Mesothelial cell of epicardium (in vitro differentiated cells): ENCODE data around the gene IGSF5. TPM values are rescaled to one million over a fixed set of nuclear protein-coding genes. Genes with fewer than 3 reads are reported as not detected.

ENCODE experiments used
- DNase-seq, 2 experiments: peaks; one replicate each; pipeline ENCODE4 v3.0.0; 2021; ENCODE audit warnings: low spot score in 2 of 2; ENCODE audit not compliant: unreplicated experiment in 2 of 2
- H3K27ac Mint-ChIP-seq: 2 replicates; pipeline ENCODE4 v1.8.0; 2021; ENCODE audit warnings: mixed read lengths
- H3K27me3 Mint-ChIP-seq: 2 replicates; pipeline ENCODE4 v1.8.0; 2021; ENCODE audit warnings: low read depth, mixed read lengths
- H3K36me3 Mint-ChIP-seq: 2 replicates; pipeline ENCODE4 v1.8.0; 2021; ENCODE audit warnings: mixed read lengths
- H3K4me1 Mint-ChIP-seq: 2 replicates; pipeline ENCODE4 v1.8.0; 2021; ENCODE audit warnings: mixed read lengths
- H3K4me3 Mint-ChIP-seq: 2 replicates; pipeline ENCODE4 v1.8.0; 2021; ENCODE audit warnings: mild to moderate bottlenecking, moderate library complexity, mixed read lengths
- H3K9me3 Mint-ChIP-seq: 2 replicates; pipeline ENCODE4 v1.8.0; 2021; ENCODE audit warnings: mixed read lengths
- total RNA-seq: library from RNA; stranded (reverse); gene quantifications from 3 replicates; pipeline ENCODE4 v1.2.1, GENCODE V29; 2021
- TF ChIP-seq, protein P1 (sequence below): fragments of 200-600 bp; sonication (generic); IDR thresholded peaks from one replicate; pipeline ENCODE4 v1.5.0; 2021; ENCODE audit warnings: antibody characterized with exemption; ENCODE audit not compliant: unreplicated experiment

The IGSF5 gene
- total RNA-seq, 1 donor from 2014 or later, result 2.2 TPM

DNA sequence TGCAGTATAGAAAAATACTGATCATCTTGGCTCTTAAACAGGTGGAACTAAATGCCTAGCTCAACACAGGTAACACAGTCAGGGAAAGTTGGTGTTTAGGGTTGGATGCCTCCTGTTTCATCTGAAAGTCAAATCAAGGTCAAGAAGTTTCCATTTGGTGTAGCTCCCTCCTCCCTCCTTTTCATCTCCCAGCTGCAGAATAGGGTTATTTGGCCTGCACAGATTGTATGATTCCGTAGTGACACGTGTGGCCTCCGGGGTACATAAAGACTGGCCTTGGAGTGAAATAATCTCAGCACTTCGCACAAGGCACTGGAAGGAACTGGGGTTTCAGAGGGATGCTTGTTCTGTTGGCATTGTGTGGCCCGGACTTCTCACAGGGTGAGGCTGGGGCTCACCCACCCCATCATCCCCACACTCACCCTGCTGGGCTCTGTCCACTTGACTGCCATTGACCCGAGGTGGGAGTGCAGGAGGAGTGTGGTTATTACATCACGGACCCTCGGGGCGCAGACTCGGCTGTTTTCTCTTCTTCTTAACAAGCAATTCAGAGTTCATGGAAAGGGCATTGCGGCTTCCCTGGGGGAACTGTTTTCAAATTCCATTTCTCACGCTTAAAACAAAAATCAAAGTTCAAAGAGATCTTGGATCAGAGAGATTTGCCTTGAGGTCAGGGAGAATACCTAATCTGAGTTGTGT is 18.4 kb downstream of the IGSF5 start:
- Mint-ChIP-seq H3K36me3 (peaks cover 20% of the 10 kb centered on the region), H3K4me1 (peaks cover 42% of the 10 kb centered on the region), H3K27ac (peak overlapping the region; percentile 97), H3K9me3 (peaks cover 34% of the 10 kb centered on the region), H3K27me3 (no peaks in the 10 kb centered on the region), H3K4me3 (peak overlapping the region; percentile 22)
- DNase-seq, result no peak
- TF ChIP-seq, protein P1, sequence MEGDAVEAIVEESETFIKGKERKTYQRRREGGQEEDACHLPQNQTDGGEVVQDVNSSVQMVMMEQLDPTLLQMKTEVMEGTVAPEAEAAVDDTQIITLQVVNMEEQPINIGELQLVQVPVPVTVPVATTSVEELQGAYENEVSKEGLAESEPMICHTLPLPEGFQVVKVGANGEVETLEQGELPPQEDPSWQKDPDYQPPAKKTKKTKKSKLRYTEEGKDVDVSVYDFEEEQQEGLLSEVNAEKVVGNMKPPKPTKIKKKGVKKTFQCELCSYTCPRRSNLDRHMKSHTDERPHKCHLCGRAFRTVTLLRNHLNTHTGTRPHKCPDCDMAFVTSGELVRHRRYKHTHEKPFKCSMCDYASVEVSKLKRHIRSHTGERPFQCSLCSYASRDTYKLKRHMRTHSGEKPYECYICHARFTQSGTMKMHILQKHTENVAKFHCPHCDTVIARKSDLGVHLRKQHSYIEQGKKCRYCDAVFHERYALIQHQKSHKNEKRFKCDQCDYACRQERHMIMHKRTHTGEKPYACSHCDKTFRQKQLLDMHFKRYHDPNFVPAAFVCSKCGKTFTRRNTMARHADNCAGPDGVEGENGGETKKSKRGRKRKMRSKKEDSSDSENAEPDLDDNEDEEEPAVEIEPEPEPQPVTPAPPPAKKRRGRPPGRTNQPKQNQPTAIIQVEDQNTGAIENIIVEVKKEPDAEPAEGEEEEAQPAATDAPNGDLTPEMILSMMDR, result no peak

DNA sequence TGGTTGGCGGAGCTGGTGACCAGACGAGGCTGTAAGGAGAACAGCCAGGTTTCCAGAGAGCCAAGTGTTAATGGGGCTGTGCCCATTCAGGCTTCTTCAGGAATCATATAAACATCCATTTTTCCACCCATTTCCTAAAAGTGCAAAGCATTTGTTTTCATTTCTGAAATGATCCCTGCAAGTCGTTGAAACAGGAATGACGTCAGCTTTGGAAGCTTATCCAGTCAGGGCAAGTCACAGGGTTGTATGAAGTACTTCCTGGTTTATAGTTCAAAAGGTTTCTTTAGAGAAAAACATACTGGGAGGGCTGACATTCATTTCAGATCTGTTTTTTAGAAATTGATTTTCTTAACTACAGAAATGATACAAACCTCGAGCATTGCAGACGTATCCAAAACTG is 29.2 kb downstream of the IGSF5 start:
- Mint-ChIP-seq H3K4me1 (peaks cover 61% of the 10 kb centered on the region), H3K9me3 (peaks cover under 1% of the 10 kb centered on the region), H3K27me3 (no peaks in the 10 kb centered on the region), H3K27ac (peak overlapping the region; percentile 95), H3K36me3 (peaks cover 4% of the 10 kb centered on the region), H3K4me3 (no peak overlapping the region)
- TF ChIP-seq, protein P1, result no peak
- no peak for DNase-seq

DNA sequence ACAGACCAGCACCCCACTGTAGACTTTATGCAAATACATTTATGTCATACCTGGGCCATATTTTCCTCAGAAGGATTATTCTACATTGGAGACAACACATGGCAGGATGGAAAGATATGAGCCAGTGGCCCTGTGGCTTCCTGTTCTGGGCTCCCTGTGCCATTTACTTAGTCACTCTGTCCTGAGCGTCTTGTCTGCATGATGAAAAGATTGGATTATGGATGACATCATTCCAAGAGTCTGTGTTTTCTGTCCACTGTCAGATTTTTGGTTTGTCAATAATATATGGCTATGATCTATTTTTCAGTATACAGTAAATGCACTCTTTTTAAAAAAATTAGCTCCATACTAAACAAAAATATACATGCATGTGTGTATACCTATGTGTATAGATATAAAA is 30.8 kb downstream of the IGSF5 start:
- H3K36me3 Mint-ChIP-seq, result peaks cover 9% of the 10 kb centered on the region
- TF ChIP-seq, protein P1, result no peak
- no peak overlapping the region for H3K4me3 Mint-ChIP-seq
- DNase-seq, result no peak
- H3K4me1 Mint-ChIP-seq, result peaks cover 50% of the 10 kb centered on the region
- peak overlapping the region; percentile 47 for H3K27ac Mint-ChIP-seq
- no peaks in the 10 kb centered on the region for H3K27me3 Mint-ChIP-seq
- peaks cover 6% of the 10 kb centered on the region for H3K9me3 Mint-ChIP-seq

DNA sequence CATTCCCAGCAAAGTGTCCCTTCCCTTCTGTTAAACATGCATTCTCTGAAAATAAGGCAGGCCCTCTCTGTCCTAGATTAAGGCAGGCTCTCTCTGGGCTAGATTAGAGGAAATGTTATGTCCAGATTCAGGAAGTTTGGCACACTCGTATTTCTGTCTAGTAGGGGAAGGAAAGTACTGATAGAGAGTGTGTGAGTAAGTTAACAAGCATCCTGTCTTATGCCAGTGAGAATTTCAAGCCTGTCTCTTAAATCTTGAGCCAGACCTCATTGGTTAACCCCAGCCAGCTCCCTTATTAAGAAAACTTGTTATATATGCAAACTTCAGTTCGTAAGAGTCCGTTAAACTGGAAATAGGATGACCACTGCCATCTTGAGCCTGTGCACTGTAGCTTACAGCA is 31.6 kb downstream of the IGSF5 start:
- peaks cover 6% of the 10 kb centered on the region for H3K9me3 Mint-ChIP-seq
- H3K36me3 Mint-ChIP-seq, result peaks cover 9% of the 10 kb centered on the region
- DNase-seq, result no peak
- H3K27me3 Mint-ChIP-seq, result no peaks in the 10 kb centered on the region
- no peak overlapping the region for H3K4me3 Mint-ChIP-seq
- peak overlapping the region; percentile 63 for H3K27ac Mint-ChIP-seq
- peaks cover 44% of the 10 kb centered on the region for H3K4me1 Mint-ChIP-seq
- TF ChIP-seq, protein P1, result no peak

DNA sequence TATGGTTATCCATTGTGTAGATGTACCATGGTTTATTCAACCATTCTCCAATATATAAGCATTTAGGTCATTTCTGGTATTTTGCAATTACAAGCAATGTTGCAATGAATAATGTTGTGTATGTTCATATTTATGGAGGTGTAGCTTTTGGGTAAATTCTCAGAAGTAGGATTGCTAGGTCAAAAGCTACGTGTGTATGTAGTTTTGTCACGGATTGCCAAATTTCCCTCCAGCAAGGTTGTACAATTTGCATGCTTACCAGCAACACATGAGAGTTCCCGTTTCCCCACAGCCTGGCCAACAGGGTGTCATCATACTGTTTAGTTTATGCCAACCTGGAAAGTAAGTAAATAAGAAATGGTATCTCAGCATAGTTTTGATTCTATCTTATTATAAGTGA is 36.3 kb downstream of the IGSF5 start:
- TF ChIP-seq, protein P1, result no peak
- no peaks in the 10 kb centered on the region for H3K27me3 Mint-ChIP-seq
- H3K27ac Mint-ChIP-seq, result no peak overlapping the region
- DNase-seq, result no peak
- H3K36me3 Mint-ChIP-seq, result peaks cover 26% of the 10 kb centered on the region
- no peak overlapping the region for H3K4me3 Mint-ChIP-seq
- H3K4me1 Mint-ChIP-seq, result peaks cover 5% of the 10 kb centered on the region
- H3K9me3 Mint-ChIP-seq, result peaks cover 31% of the 10 kb centered on the region
